Measurements from ENCODE around the gene SLC9A9. TPM values are rescaled to one million over a fixed set of nuclear protein-coding genes. Genes with fewer than 3 reads are reported as not detected.
"Not testable (repeated sequence)": the region's sequence is repeated elsewhere in the genome, so short reads cannot be mapped to it uniquely, and the experiment has no call there.

Gene SLC9A9
- polyA plus RNA-seq, 1 of the 3 experiments (the other 2 are of a cell fraction), result 0.05 TPM

DNA sequence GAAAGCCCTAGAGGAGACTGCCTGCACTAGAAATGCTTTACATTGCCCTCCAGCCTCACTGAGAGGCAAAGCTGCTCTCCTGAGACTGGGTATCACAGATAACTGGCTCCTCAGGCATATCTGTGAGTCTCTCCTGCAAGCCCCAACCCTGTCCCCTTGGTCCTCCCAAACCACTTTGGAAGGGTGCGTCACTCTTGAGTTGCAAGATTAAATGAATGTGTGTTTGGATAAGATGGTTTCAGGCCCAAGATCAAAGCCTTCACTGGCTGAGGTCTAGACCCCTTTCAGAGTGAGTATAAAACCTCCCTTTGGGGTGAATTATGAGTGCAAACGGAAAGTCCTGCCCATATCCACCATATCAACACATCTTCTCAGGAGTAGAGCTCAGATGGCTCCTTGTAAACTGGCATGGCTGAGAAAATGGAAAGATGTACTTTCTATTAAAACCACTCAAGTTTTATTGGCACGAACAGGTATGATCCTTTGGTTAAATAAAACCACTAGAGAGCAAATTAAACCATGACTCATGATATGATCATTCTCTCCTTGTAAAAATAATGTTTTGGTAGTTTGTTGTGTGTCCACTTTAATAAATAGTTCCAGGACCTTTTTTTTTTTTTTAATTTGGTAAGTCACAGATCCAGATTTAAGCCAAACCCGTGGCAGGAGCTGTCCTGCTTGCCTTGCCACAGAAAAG, 564.7 kb downstream of the SLC9A9 start:
- H3K27ac ChIP-seq (ENCODE audit: low read depth in 2 of 2, low read length in 1 of 2), result no peak overlapping the region
- H3K9ac ChIP-seq, result no peak overlapping the region
- no peak for TF ChIP-seq EZH2phosphoT487 (IDR thresholded peaks at IDR 0.05; ENCODE audit: borderline replicate concordance, low read depth)
- TF ChIP-seq MEF2A (IDR thresholded peaks at IDR 0.05; ENCODE audit: borderline replicate concordance, low read depth), result no peak
- TF ChIP-seq REST (IDR thresholded peaks at IDR 0.05; ENCODE audit: low read depth, low read length), result no peak
- peak; percentile 29; the same call in 1 of the 2 replicates for TF ChIP-seq TCF12 (IDR thresholded peaks at IDR 0.05)
- no peak for DNase-seq
- CTCF ChIA-PET, result no interaction called here
- no peaks in the 10 kb centered on the region for H3K9me2 ChIP-seq
- no peaks in the 10 kb centered on the region for H3F3A ChIP-seq (replicated peaks; ENCODE audit: insufficient read depth)
- H3K4me1 ChIP-seq (ENCODE audit: control insufficient read depth in 1 of 2, insufficient read depth in 2 of 2, low read depth in 1 of 2, low read length in 1 of 2), result no peaks in the 10 kb centered on the region
- H3K4me2 ChIP-seq, result no peak overlapping the region
- no peaks in the 10 kb centered on the region for H3K9me3 ChIP-seq
- no peaks in the 10 kb centered on the region for H3K79me2 ChIP-seq (ENCODE audit: insufficient read depth)
- WGBS (ENCODE audit: low lambda C conversion rate), result 18% methylated on average over 4 of the region's 4 CpGs
- H2AFZ ChIP-seq (ENCODE audit: low read depth), result no peak overlapping the region
- no peak overlapping the region for H3K4me3 ChIP-seq (ENCODE audit: low read depth in 2 of 2, low read length in 1 of 2)
- no peaks in the 10 kb centered on the region for H3K36me3 ChIP-seq (replicated peaks in 1 of 2; ENCODE audit: control insufficient read depth in 1 of 2, insufficient read depth in 2 of 2, low read length in 1 of 2)
- POLR2A ChIA-PET, result no interaction called here
- H4K20me1 ChIP-seq (ENCODE audit: insufficient read depth), result no peaks in the 10 kb centered on the region
- peaks cover 12% of the 10 kb centered on the region; the same call in 1 of the 2 replicates for H3K27me3 ChIP-seq (ENCODE audit: insufficient read depth)

DNA sequence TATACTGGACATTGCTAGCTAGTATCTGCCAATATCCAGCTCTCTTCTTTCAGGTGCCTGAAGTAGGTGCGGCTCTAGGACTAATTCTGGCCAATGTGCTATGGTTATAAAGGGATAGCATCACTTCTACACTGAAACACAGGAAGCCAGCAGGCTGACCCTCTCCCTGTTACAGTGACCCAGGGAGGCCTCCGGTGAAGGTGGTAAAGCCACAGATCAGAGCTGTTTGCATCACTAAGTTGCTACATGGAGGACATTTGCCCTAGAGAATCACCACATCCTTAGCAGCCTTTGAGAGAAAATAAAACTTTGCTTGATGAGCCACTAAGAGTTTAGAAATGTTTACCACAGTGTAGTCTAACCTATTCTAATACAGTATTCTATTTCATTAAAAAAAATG, 567.3 kb downstream of the SLC9A9 start:
- Histone ChIP-seq H3K4me3 (ENCODE audit: low read depth in 2 of 2, low read length in 1 of 2) (no peak overlapping the region), H3K9me2 (no peaks in the 10 kb centered on the region), H3K4me1 (ENCODE audit: control insufficient read depth in 1 of 2, insufficient read depth in 2 of 2, low read depth in 1 of 2, low read length in 1 of 2) (no peaks in the 10 kb centered on the region), H2AFZ (ENCODE audit: low read depth) (no peak overlapping the region), H3K36me3 (replicated peaks in 1 of 2; ENCODE audit: control insufficient read depth in 1 of 2, insufficient read depth in 2 of 2, low read length in 1 of 2) (no peaks in the 10 kb centered on the region), H3K27me3 (ENCODE audit: insufficient read depth) (peaks cover 12% of the 10 kb centered on the region; the same call in 1 of the 2 replicates), H3K4me2 (no peak overlapping the region), H3K9ac (no peak overlapping the region), H3K27ac (ENCODE audit: low read depth in 2 of 2, low read length in 1 of 2) (no peak overlapping the region), H3K79me2 (ENCODE audit: insufficient read depth) (no peaks in the 10 kb centered on the region), H3F3A (replicated peaks; ENCODE audit: insufficient read depth) (no peaks in the 10 kb centered on the region), H4K20me1 (ENCODE audit: insufficient read depth) (no peaks in the 10 kb centered on the region), H3K9me3 (no peaks in the 10 kb centered on the region)
- WGBS (ENCODE audit: low lambda C conversion rate), result 36% methylated on average over 2 of the region's 2 CpGs
- CTCF ChIA-PET, result interaction anchor here (1.7 kb wide), 1 partner anchor 15 kb away, joined by 4 read pairs; no protein-coding TSS in a partner anchor
- POLR2A ChIA-PET, result no interaction called here
- TF ChIP-seq GABPA (IDR thresholded peaks at IDR 0.05; ENCODE audit: low read depth) (no peak), RCOR1 (IDR thresholded peaks at IDR 0.05; ENCODE audit: low read length) (no peak), SIN3A (IDR thresholded peaks at IDR 0.05; ENCODE audit: borderline replicate concordance, low read depth, low read length) (no peak), FOXM1 (IDR thresholded peaks at IDR 0.05; ENCODE audit: low read depth) (no peak), USF2 (IDR thresholded peaks at IDR 0.05; ENCODE audit: borderline replicate concordance, low read depth, low read length) (no peak), SMC3 (IDR thresholded peaks at IDR 0.05; ENCODE audit: low read depth, low read length) (no peak)
- TF ChIP-seq, protein P1, sequence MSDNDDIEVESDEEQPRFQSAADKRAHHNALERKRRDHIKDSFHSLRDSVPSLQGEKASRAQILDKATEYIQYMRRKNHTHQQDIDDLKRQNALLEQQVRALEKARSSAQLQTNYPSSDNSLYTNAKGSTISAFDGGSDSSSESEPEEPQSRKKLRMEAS (IDR thresholded peaks at IDR 0.05; ENCODE audit: low read depth), result no peak
- DNase-seq, result no peak

- H3K9ac ChIP-seq; H3K9me3 ChIP-seq; H4K20me1 ChIP-seq (ENCODE audit: insufficient read depth); H3K36me3 ChIP-seq (replicated peaks in 1 of 2; ENCODE audit: control insufficient read depth in 1 of 2, insufficient read depth in 2 of 2, low read length in 1 of 2); H3F3A ChIP-seq (replicated peaks; ENCODE audit: insufficient read depth); H3K4me3 ChIP-seq (ENCODE audit: low read depth in 2 of 2, low read length in 1 of 2); H3K79me2 ChIP-seq (ENCODE audit: insufficient read depth); POLR2A ChIA-PET; H3K27ac ChIP-seq (ENCODE audit: low read depth in 2 of 2, low read length in 1 of 2); H2AFZ ChIP-seq (ENCODE audit: low read depth); H3K4me1 ChIP-seq (ENCODE audit: control insufficient read depth in 1 of 2, insufficient read depth in 2 of 2, low read depth in 1 of 2, low read length in 1 of 2); H3K4me2 ChIP-seq; H3K27me3 ChIP-seq (ENCODE audit: insufficient read depth); DNase-seq; H3K9me2 ChIP-seq: not testable (repeated sequence)
- CTCF ChIA-PET, result interaction anchor here (1.7 kb wide), 1 partner anchor 16 kb away, joined by 4 read pairs; no protein-coding TSS in a partner anchor
- WGBS (ENCODE audit: low lambda C conversion rate), result 26% methylated on average over 5 of the region's 5 CpGs
Observed at GRCh38 chr3:143279567-143279966, 568.7 kb downstream of the SLC9A9 start.

All from SK-N-SH (cell line).